Measurements from ENCODE around the gene KAZN. TPM values are rescaled to one million over a fixed set of nuclear protein-coding genes. Genes with fewer than 3 reads are reported as not detected.
"Not testable (repeated sequence)": the region's sequence is repeated elsewhere in the genome, so short reads cannot be mapped to it uniquely, and the experiment has no call there.

KAZN gene
- total and polyA plus RNA-seq, 2 donors (not counting 1 experiment from before 2014, with no cell fraction given): 3.4 to 5.0 TPM

- no peaks in the 10 kb centered on the region for H3K9me3 ChIP-seq (ENCODE audit: control insufficient read depth, insufficient read depth, low read depth, low read length)
- no peaks in the 10 kb centered on the region for H4K20me1 ChIP-seq (ENCODE audit: control insufficient read depth, extremely low read depth, insufficient read depth, low read length)
- H3K27ac ChIP-seq (ENCODE audit: insufficient read depth, low read length): no peak overlapping the region
- no peak overlapping the region for H3K4me2 ChIP-seq (ENCODE audit: extremely low read depth, insufficient read depth, low read length)
- TF ChIP-seq EZH2 (IDR thresholded peaks at IDR 0.05; ENCODE audit: low read length, missing control alignments) (no peak), CTCF (conservative IDR thresholded peaks at IDR 0.05 in 1 of 2, IDR thresholded peaks at IDR 0.05 in 1 of 2; ENCODE audit: low read depth in 1 of 2, low read length in 2 of 2) (no peak)
- no peaks in the 10 kb centered on the region for H3K36me3 ChIP-seq (ENCODE audit: control insufficient read depth, insufficient read depth, low read length)
- no peak overlapping the region for H2AFZ ChIP-seq (ENCODE audit: low read length)
- no peaks in the 10 kb centered on the region for H3K4me1 ChIP-seq (ENCODE audit: control insufficient read depth, extremely low read depth, insufficient read depth, low read length)
- no peak for DNase-seq (ENCODE audit: low read depth in 2 of 2)
- peaks cover 5% of the 10 kb centered on the region for H3K27me3 ChIP-seq (ENCODE audit: control insufficient read depth, insufficient read depth, low read length)
- H3K9ac ChIP-seq (ENCODE audit: insufficient read depth, low read length): no peak overlapping the region
- no peak overlapping the region for H3K4me3 ChIP-seq (replicated peaks in 1 of 4; ENCODE audit: control extremely low read depth in 1 of 4, insufficient read depth in 1 of 4, low read depth in 3 of 4, low read length in 4 of 4)
- no peaks in the 10 kb centered on the region for H3K79me2 ChIP-seq (ENCODE audit: control insufficient read depth, insufficient read depth, low read length)
These were observed 535.8 kb downstream of the KAZN start for GRCh38 chr1:15134285-15134684.

GRCh38 chr1:15135604-15136003, 537.1 kb downstream of the KAZN start:
- H3K27me3 ChIP-seq (ENCODE audit: control insufficient read depth, insufficient read depth, low read length); H3K27ac ChIP-seq (ENCODE audit: insufficient read depth, low read length); H3K79me2 ChIP-seq (ENCODE audit: control insufficient read depth, insufficient read depth, low read length); H2AFZ ChIP-seq (ENCODE audit: low read length); H3K9me3 ChIP-seq (ENCODE audit: control insufficient read depth, insufficient read depth, low read depth, low read length); H3K36me3 ChIP-seq (ENCODE audit: control insufficient read depth, insufficient read depth, low read length); H3K4me3 ChIP-seq (replicated peaks in 1 of 4; ENCODE audit: control extremely low read depth in 1 of 4, insufficient read depth in 1 of 4, low read depth in 3 of 4, low read length in 4 of 4); H3K4me1 ChIP-seq (ENCODE audit: control insufficient read depth, extremely low read depth, insufficient read depth, low read length); H3K9ac ChIP-seq (ENCODE audit: insufficient read depth, low read length); H4K20me1 ChIP-seq (ENCODE audit: control insufficient read depth, extremely low read depth, insufficient read depth, low read length); DNase-seq (ENCODE audit: low read depth in 2 of 2); H3K4me2 ChIP-seq (ENCODE audit: extremely low read depth, insufficient read depth, low read length): not testable (repeated sequence)

- Histone ChIP-seq H2AFZ (ENCODE audit: low read length) (no peak overlapping the region), H3K4me2 (ENCODE audit: extremely low read depth, insufficient read depth, low read length) (no peak overlapping the region), H3K9ac (ENCODE audit: insufficient read depth, low read length) (no peak overlapping the region), H3K9me3 (ENCODE audit: control insufficient read depth, insufficient read depth, low read depth, low read length) (no peaks in the 10 kb centered on the region), H3K79me2 (ENCODE audit: control insufficient read depth, insufficient read depth, low read length) (no peaks in the 10 kb centered on the region), H3K4me1 (ENCODE audit: control insufficient read depth, extremely low read depth, insufficient read depth, low read length) (no peaks in the 10 kb centered on the region), H3K4me3 (replicated peaks in 1 of 4; ENCODE audit: control extremely low read depth in 1 of 4, insufficient read depth in 1 of 4, low read depth in 3 of 4, low read length in 4 of 4) (no peak overlapping the region), H3K27me3 (ENCODE audit: control insufficient read depth, insufficient read depth, low read length) (peaks cover 8% of the 10 kb centered on the region), H3K36me3 (ENCODE audit: control insufficient read depth, insufficient read depth, low read length) (no peaks in the 10 kb centered on the region), H3K27ac (ENCODE audit: insufficient read depth, low read length) (no peak overlapping the region), H4K20me1 (ENCODE audit: control insufficient read depth, extremely low read depth, insufficient read depth, low read length) (no peaks in the 10 kb centered on the region)
- no peak for DNase-seq (ENCODE audit: low read depth in 2 of 2)
- TF ChIP-seq CTCF (conservative IDR thresholded peaks at IDR 0.05 in 1 of 2, IDR thresholded peaks at IDR 0.05 in 1 of 2; ENCODE audit: low read depth in 1 of 2, low read length in 2 of 2) (no peak), EZH2 (IDR thresholded peaks at IDR 0.05; ENCODE audit: low read length, missing control alignments) (no peak)
These were observed 539.3 kb downstream of the KAZN start for GRCh38 chr1:15137809-15138208.

All from fibroblast of lung (primary cell).